Kidney (tissue), 14 donors: ENCODE data around the gene PSMC6. TPM values are rescaled to one million over a fixed set of nuclear protein-coding genes. Genes with fewer than 3 reads are reported as not detected.

Source experiments
- DNase-seq, 5 donors: peaks; one replicate each; pipeline ENCODE4 v3.0.0-alpha.2; 2013 to 2020
- FAIRE-seq: peaks from 2 replicates; lab custom pipeline; 2012; peaks lifted over from hg19 to GRCh38; lab: Jason Lieb, UNC
- H3K27ac ChIP-seq, 2 donors: one replicate each; pipeline ENCODE4 v1.7.0; 2013; ENCODE audit warnings: low read depth in 2 of 2, low read length in 2 of 2, inconsistent platforms in 1 of 2
- H3K27me3 ChIP-seq: one replicate; pipeline ENCODE4 v1.7.1; 2013; ENCODE audit warnings: low read length, inconsistent platforms; ENCODE audit not compliant: control insufficient read depth, insufficient read depth
- H3K36me3 ChIP-seq, 3 donors: one replicate each; pipeline versions ENCODE4 v1.7.0 to v1.7.1; 2013; ENCODE audit warnings: low read length in 3 of 3, control low read depth in 1 of 3, inconsistent platforms in 1 of 3; ENCODE audit not compliant: insufficient read depth in 3 of 3, control insufficient read depth in 2 of 3
- H3K4me1 ChIP-seq, 3 donors: one replicate each; pipeline versions ENCODE4 v1.7.0 to v1.7.1; 2013; ENCODE audit warnings: low read length in 3 of 3, inconsistent platforms in 1 of 3, low read depth in 1 of 3; ENCODE audit not compliant: control insufficient read depth in 2 of 3, insufficient read depth in 2 of 3
- H3K4me3 ChIP-seq, 3 donors: one replicate each; pipeline versions ENCODE4 v1.7.0 to v1.8.1; 2013; ENCODE audit warnings: low read length in 3 of 3, control low read depth in 1 of 3, inconsistent platforms in 1 of 3
- H3K9ac ChIP-seq, 3 donors: one replicate each; pipeline versions ENCODE4 v1.7.0 to v1.7.1; 2013; ENCODE audit warnings: low read length in 3 of 3, control low read depth in 1 of 3, inconsistent platforms in 1 of 3
- H3K9me3 ChIP-seq, 3 donors: one replicate each; pipeline versions ENCODE4 v1.7.0 to v1.7.1; 2013; ENCODE audit warnings: low read length in 3 of 3, control low read depth in 1 of 3, inconsistent platforms in 1 of 3; ENCODE audit not compliant: control insufficient read depth in 2 of 3, insufficient read depth in 1 of 3
- CTCF ChIP-seq: IDR thresholded peaks from 3 replicates; pipeline ENCODE4 v1.5.1; 2012; ENCODE audit warnings: mild to moderate bottlenecking, moderate library complexity, borderline replicate concordance; ENCODE audit not compliant: insufficient read depth; ENCODE audit errors: extremely low read depth
- intact Hi-C: fragments of 100-400 bp; cut with DNase I; formaldehyde crosslinking; loops from one replicate; pipeline ENCODE4 v1.11.1; 2022
- polyA plus RNA-seq: library from polyadenylated mRNA; stranded (reverse); fragments of 350-450 nt; fragmentation: Illumina TruSeq; extraction: RNeasy Lipid Tissue Mini Kit (QIAGEN cat#74804); gene quantifications from one replicate; pipeline ENCODE4 v1.2.3, GENCODE V29; 2014; ENCODE audit warnings: low read depth, low replicate concordance; ENCODE audit not compliant: insufficient read depth
- total RNA-seq: library from RNA; stranded (reverse); fragmentation: NEBNext Ultra II Directional; extraction: Animal tissue kit (Norgen Biotek cat#: 25700); gene quantifications from one replicate; pipeline ENCODE4 v1.2.1, GENCODE V29; 2021
- donor health status: control.
- donor health status: control.
- donor health status: control.
- donor health status: control.
- donor health status: control.
- donor health status: DM: yes; HTN: yes; CAD: no.
- donor health status: Normal renal cell carcinoma (clear cell type).

PSMC6 gene
- total and polyA plus RNA-seq, 2 donors from 2014 or later = 66.3 to 81.4 TPM

GRCh38 chr14:52660832-52661231 is 46.2 kb upstream of the PSMC6 start:
- Histone ChIP-seq H3K4me1 (no peaks in the 10 kb centered on the region), H3K4me3 (no peak overlapping the region), H3K27ac (no peak overlapping the region), H3K9ac (no peak overlapping the region), H3K36me3 (no peaks in the 10 kb centered on the region), H3K9me3 (no peaks in the 10 kb centered on the region), H3K27me3 (no peaks in the 10 kb centered on the region)
- TF ChIP-seq CTCF = no peak
- DNase-seq = no peak
- FAIRE-seq = no peak
- intact Hi-C loops = no loop called here

GRCh38 chr14:52661314-52661713 is 45.7 kb upstream of the PSMC6 start:
- Histone ChIP-seq H3K9ac (no peak overlapping the region), H3K36me3 (no peaks in the 10 kb centered on the region), H3K4me3 (no peak overlapping the region), H3K4me1 (no peaks in the 10 kb centered on the region), H3K9me3 (no peaks in the 10 kb centered on the region), H3K27me3 (no peaks in the 10 kb centered on the region), H3K27ac (no peak overlapping the region)
- intact Hi-C loops = no loop called here
- FAIRE-seq = no peak
- TF ChIP-seq CTCF = no peak
- no peak for DNase-seq

- intact Hi-C loops = no loop called here
- H3K27ac ChIP-seq = no peak overlapping the region
- H3K27me3 ChIP-seq = no peaks in the 10 kb centered on the region
- H3K4me3 ChIP-seq = no peak overlapping the region
- FAIRE-seq (no peak), DNase-seq (no peak)
- H3K36me3 ChIP-seq = no peaks in the 10 kb centered on the region
- H3K4me1 ChIP-seq = no peaks in the 10 kb centered on the region
- no peak overlapping the region for H3K9ac ChIP-seq
- no peak for TF ChIP-seq CTCF
- H3K9me3 ChIP-seq = no peaks in the 10 kb centered on the region
Measured at GRCh38 chr14:52663850-52664249, 43.1 kb upstream of the PSMC6 start.

- no peak overlapping the region for H3K9ac ChIP-seq
- H3K4me1 ChIP-seq = no peaks in the 10 kb centered on the region
- H3K4me3 ChIP-seq = no peak overlapping the region
- DNase-seq = no peak
- no peaks in the 10 kb centered on the region for H3K27me3 ChIP-seq
- TF ChIP-seq CTCF = peak; percentile 14
- H3K27ac ChIP-seq = no peak overlapping the region
- H3K36me3 ChIP-seq = peaks cover 2 to 4% (median 3%) of the 10 kb centered on the region in 3 donors
- no peaks in the 10 kb centered on the region for H3K9me3 ChIP-seq
- FAIRE-seq = no peak
- intact Hi-C loops = no loop called here
Measured at GRCh38 chr14:52678591-52678990, 28.4 kb upstream of the PSMC6 start.
